GM18867 (cell line): ENCODE measurements around the gene ALG10B.

Experiments used
- ATAC-seq: cut with Tn5 transposase; IDR thresholded peaks from one replicate; pipeline ENCODE4 v1.9.1; 2021; ENCODE audit warnings: mild to moderate bottlenecking, moderate library complexity; ENCODE audit not compliant: unreplicated experiment

ALG10B gene

DNA sequence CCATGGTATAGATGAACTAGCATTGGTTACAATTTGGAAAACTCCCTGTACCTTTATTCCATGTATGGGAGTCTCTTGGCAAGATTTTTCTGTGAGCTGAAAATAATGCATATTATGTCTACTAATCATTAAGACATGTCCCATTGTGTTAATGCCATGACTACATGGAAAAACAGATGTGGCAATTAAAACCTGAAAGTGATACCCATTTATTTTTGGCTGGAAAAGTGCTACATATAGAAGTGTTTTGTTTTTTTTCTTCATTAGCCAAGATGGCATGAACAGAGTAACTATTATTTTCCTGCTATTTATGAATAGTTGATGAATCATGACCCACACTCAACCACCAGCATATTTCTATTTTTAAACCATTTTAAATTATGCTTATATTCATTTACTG is 58.2 kb downstream of the ALG10B start:
- ATAC-seq, result no peak
